Astrocyte of the spinal cord (primary cell): ENCODE results near the gene NKX6-2.

ENCODE experiments used
- DNase-seq: peaks from one replicate; pipeline ENCODE4 v3.0.0; 2011; ENCODE audit warnings: low read depth, low spot score
- H3K4me3 ChIP-seq: 2 replicates; pipeline ENCODE4 v1.5.1; 2011; ENCODE audit warnings: low read depth, mild to moderate bottlenecking, low read length, moderate library complexity
- in situ Hi-C: cut with HindIII; loops from 2 replicates; pipeline ENCODE4 v1.10.0; 2017; ENCODE audit warnings: low sequenced_read_pairs
- TF ChIP-seq, protein P1 (sequence below): IDR thresholded peaks from 2 replicates; pipeline ENCODE4 v1.5.1; 2012; ENCODE audit warnings: low read depth, mild to moderate bottlenecking, low read length, inconsistent platforms

The NKX6-2 gene

DNA sequence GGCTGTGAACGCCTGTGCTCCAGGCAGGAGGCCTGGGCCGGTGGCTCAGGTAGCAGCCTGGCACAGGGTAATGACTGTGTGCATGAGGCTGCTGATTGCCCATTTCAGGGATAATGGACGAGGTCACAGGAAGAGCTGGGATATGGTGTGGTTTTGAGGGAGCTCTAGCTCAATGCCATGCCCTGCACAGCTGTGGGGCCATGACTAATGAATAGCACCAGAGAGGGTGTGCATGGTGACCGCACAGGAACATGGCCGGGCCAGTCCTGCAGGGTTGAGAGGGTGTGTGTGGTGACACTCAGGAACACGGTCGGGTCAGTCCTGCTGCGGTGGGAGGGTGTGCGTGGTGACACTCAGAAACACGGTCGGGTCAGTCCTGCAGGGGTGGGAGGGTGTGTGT is 21.8 kb downstream of the NKX6-2 start:
- DNase-seq, result no peak
- in situ Hi-C loops, result no loop called here
- no peak overlapping the region for H3K4me3 ChIP-seq
- TF ChIP-seq, protein P1, sequence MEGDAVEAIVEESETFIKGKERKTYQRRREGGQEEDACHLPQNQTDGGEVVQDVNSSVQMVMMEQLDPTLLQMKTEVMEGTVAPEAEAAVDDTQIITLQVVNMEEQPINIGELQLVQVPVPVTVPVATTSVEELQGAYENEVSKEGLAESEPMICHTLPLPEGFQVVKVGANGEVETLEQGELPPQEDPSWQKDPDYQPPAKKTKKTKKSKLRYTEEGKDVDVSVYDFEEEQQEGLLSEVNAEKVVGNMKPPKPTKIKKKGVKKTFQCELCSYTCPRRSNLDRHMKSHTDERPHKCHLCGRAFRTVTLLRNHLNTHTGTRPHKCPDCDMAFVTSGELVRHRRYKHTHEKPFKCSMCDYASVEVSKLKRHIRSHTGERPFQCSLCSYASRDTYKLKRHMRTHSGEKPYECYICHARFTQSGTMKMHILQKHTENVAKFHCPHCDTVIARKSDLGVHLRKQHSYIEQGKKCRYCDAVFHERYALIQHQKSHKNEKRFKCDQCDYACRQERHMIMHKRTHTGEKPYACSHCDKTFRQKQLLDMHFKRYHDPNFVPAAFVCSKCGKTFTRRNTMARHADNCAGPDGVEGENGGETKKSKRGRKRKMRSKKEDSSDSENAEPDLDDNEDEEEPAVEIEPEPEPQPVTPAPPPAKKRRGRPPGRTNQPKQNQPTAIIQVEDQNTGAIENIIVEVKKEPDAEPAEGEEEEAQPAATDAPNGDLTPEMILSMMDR, result no peak

DNA sequence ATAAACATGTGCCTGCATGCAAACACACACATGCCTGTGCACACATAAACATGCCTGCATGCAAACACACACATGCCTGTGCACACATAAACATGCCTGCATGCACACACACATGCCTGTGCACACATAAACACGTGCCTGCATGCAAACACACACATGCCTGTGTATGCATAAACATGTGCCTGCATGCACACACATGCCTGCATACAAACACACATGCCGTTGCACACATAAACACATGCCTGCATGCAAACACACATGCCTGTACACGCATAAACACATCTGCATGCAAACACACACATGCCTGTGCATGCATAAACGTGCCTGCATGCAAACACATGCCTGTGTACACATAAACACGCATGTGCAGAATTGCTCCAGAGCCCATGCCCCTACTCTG is 22.4 kb downstream of the NKX6-2 start:
- no peak for DNase-seq
- in situ Hi-C loops, result no loop called here
- TF ChIP-seq, protein P1, result no peak
- H3K4me3 ChIP-seq, result no peak overlapping the region

DNA sequence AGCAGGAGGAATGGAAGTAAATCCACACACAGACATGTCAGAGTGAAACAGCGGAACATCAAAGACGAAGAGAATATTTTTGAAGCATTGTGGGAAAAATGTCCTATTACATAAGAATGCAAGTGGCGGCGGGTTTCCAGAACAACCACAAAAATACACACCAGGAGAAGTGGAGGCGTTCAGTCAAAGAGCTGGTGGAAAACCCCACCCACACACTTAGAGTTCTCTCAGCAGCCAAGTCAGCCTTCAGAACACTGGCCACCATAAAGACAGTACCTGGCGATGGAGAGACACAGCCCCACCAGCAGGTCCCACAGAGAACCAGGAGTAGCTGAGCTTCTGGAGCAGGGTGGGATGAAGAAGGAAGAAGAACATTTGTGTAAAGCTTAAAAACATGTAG is 23.7 kb downstream of the NKX6-2 start:
- no peak for DNase-seq
- H3K4me3 ChIP-seq, result no peak overlapping the region
- in situ Hi-C loops, result no loop called here
- TF ChIP-seq, protein P1, result no peak

DNA sequence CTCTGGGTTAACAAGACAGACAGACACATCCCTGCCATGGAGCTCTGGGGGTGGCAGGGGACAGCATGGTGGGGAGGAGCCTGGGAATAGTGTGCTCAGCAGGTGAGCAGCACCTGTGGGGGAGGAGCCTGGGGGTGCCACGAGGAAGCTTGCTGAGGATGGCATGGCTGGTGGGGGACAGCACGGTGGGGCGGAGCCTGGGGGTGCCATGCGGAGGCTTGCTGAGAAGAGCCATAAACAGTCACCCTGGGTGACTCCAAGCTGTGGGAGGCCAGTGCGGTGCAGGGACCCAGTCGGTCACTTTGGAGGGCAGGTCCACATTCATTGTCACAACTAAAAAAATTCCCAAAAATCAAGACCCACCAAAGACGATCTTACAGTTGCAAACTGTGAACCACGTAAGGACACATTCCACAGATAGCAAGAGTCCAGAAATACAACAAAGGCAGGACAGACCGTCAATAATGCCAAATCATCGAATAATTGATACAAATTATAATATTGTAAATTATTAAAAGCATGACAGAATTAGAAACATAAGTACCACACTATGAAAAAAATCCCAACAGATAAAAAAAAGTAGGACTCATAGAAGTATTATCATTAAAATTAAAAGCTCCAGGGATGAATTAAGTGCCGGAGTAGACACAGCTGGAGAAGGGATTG is 24.4 kb downstream of the NKX6-2 start:
- in situ Hi-C loops, result no loop called here
- TF ChIP-seq, protein P1, result no peak

DNA sequence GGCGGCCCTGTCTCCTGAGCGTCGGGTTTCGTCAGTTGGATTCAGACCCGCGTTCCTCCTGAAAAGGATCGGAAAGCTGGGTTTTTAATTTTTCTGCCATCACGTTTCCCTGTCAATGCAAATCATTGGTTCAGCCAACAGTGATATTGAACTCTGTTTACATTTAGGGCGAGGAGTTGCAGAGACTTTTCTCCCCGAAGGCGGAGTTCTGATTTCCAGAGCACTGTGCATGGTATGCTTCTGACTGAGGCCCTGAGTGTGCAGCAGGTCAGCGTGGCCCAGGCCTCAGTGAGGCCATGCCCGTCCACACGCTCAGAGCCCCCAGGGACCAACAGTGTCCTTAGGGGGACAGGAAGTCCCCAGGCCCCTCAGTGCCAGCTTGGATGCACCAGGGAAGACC is 27.1 kb downstream of the NKX6-2 start:
- TF ChIP-seq, protein P1, result no peak
- no peak for DNase-seq

More for the DNA sequence above, 24.4 kb downstream of the NKX6-2 start:
- no peak overlapping the region for H3K4me3 ChIP-seq
- DNase-seq, result no peak

DNA sequence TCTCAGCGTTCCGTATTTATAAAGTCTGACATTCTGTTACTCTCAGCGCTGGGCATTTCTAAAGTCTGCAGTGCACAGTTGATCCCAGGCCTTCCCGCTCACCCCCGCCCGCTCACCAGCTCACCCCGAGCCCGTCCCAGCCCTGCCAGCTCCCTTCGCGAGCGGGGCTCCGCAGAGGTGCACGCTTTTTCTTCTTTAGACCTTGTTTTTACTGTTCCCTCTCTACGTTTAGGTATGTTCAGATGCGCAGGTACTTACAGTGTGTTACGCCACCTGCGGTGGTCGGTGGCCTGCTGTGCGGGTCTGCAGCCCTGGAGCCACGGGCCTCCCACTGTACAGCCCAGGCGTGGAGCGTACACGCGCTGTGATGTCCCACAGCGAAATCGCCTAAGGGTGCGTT is 28.8 kb downstream of the NKX6-2 start:
- no peak overlapping the region for H3K4me3 ChIP-seq
- TF ChIP-seq, protein P1, result no peak
- in situ Hi-C loops, result no loop called here
- no peak for DNase-seq

More for the DNA sequence above, 27.1 kb downstream of the NKX6-2 start:
- in situ Hi-C loops, result no loop called here
- H3K4me3 ChIP-seq, result no peak overlapping the region
